IMR-90 (cell line): Measurements from ENCODE around the gene CAPN9.

Experiments used
- CTCF ChIP-seq: conservative IDR thresholded peaks from 2 replicates; pipeline ENCODE4 v1.5.1; 2012; ENCODE audit warnings: mild to moderate bottlenecking, low read depth, low read length, improper control_type of control experiment
- MXI1 ChIP-seq: IDR thresholded peaks from 2 replicates; pipeline ENCODE4 v1.6.1; 2012; ENCODE audit warnings: low read depth, mild to moderate bottlenecking, low read length, moderate library complexity, borderline replicate concordance
- POLR2A ChIP-seq: IDR thresholded peaks from 2 replicates; pipeline ENCODE4 v1.6.1; 2012; ENCODE audit warnings: mild to moderate bottlenecking, low read depth, low read length
- RCOR1 ChIP-seq: IDR thresholded peaks from 2 replicates; pipeline ENCODE4 v1.6.1; 2012; ENCODE audit warnings: mild to moderate bottlenecking, low read length, improper control_type of control experiment; ENCODE audit not compliant: insufficient replicate concordance
- USF2 ChIP-seq: fragments of 150-350 bp; IDR thresholded peaks from 2 replicates; pipeline ENCODE4 v1.6.1; 2017; ENCODE audit warnings: mild to moderate bottlenecking, antibody characterized with exemption, low read length, low read depth

GRCh38 chr1:230760360-230760827, 13.2 kb downstream of the CAPN9 start:
- TF ChIP-seq CTCF (no peak), RCOR1 (no peak), POLR2A (no peak), USF2 (no peak), MXI1 (no peak)
